Measurements from ENCODE around the gene CHST13.

Gene CHST13

GRCh38 chr3:126553284-126554084 lies 29.5 kb downstream of the CHST13 start:
- no peak overlapping the region for H3K9ac ChIP-seq (ENCODE audit: low read depth in 1 of 2, low read length in 2 of 2)
- H3K27ac ChIP-seq (ENCODE audit: low read depth, low read length) = no peak overlapping the region
- no peak overlapping the region for H3K4me3 ChIP-seq (ENCODE audit: low read depth in 1 of 2, low read length in 2 of 2)
- H3K36me3 ChIP-seq (ENCODE audit: control insufficient read depth in 1 of 2, insufficient read depth in 2 of 2, low read length in 2 of 2) = no peaks in the 10 kb centered on the region
- H3K27me3 ChIP-seq (ENCODE audit: control insufficient read depth in 1 of 2, insufficient read depth in 2 of 2, low read length in 2 of 2) = no peaks in the 10 kb centered on the region
- H3K9me3 ChIP-seq (ENCODE audit: control insufficient read depth in 1 of 2, low read length in 2 of 2) = no peaks in the 10 kb centered on the region
- no peaks in the 10 kb centered on the region for H3K4me1 ChIP-seq (ENCODE audit: control insufficient read depth in 1 of 2, insufficient read depth in 2 of 2, low read length in 2 of 2)

- Histone ChIP-seq H3K9me3 (ENCODE audit: control insufficient read depth in 1 of 2, low read length in 2 of 2) (no peaks in the 10 kb centered on the region), H3K27me3 (ENCODE audit: control insufficient read depth in 1 of 2, insufficient read depth in 2 of 2, low read length in 2 of 2) (no peaks in the 10 kb centered on the region), H3K9ac (ENCODE audit: low read depth in 1 of 2, low read length in 2 of 2) (no peak overlapping the region), H3K36me3 (ENCODE audit: control insufficient read depth in 1 of 2, insufficient read depth in 2 of 2, low read length in 2 of 2) (no peaks in the 10 kb centered on the region), H3K4me1 (ENCODE audit: control insufficient read depth in 1 of 2, insufficient read depth in 2 of 2, low read length in 2 of 2) (no peaks in the 10 kb centered on the region), H3K27ac (ENCODE audit: low read depth, low read length) (no peak overlapping the region), H3K4me3 (ENCODE audit: low read depth in 1 of 2, low read length in 2 of 2) (no peak overlapping the region)
Observed at GRCh38 chr3:126554560-126555525, 30.9 kb downstream of the CHST13 start.

GRCh38 chr3:126555795-126556636 lies 32.1 kb downstream of the CHST13 start:
- Histone ChIP-seq H3K4me1 (ENCODE audit: control insufficient read depth in 1 of 2, insufficient read depth in 2 of 2, low read length in 2 of 2) (no peaks in the 10 kb centered on the region), H3K9ac (ENCODE audit: low read depth in 1 of 2, low read length in 2 of 2) (no peak overlapping the region), H3K9me3 (ENCODE audit: control insufficient read depth in 1 of 2, low read length in 2 of 2) (no peaks in the 10 kb centered on the region), H3K27ac (ENCODE audit: low read depth, low read length) (no peak overlapping the region), H3K4me3 (ENCODE audit: low read depth in 1 of 2, low read length in 2 of 2) (no peak overlapping the region), H3K27me3 (ENCODE audit: control insufficient read depth in 1 of 2, insufficient read depth in 2 of 2, low read length in 2 of 2) (no peaks in the 10 kb centered on the region), H3K36me3 (ENCODE audit: control insufficient read depth in 1 of 2, insufficient read depth in 2 of 2, low read length in 2 of 2) (no peaks in the 10 kb centered on the region)

GRCh38 chr3:126556637-126557414 lies 32.9 kb downstream of the CHST13 start:
- no peaks in the 10 kb centered on the region for H3K9me3 ChIP-seq (ENCODE audit: control insufficient read depth in 1 of 2, low read length in 2 of 2)
- no peaks in the 10 kb centered on the region for H3K27me3 ChIP-seq (ENCODE audit: control insufficient read depth in 1 of 2, insufficient read depth in 2 of 2, low read length in 2 of 2)
- no peak overlapping the region for H3K9ac ChIP-seq (ENCODE audit: low read depth in 1 of 2, low read length in 2 of 2)
- H3K27ac ChIP-seq (ENCODE audit: low read depth, low read length) = no peak overlapping the region
- H3K4me1 ChIP-seq (ENCODE audit: control insufficient read depth in 1 of 2, insufficient read depth in 2 of 2, low read length in 2 of 2) = no peaks in the 10 kb centered on the region
- H3K36me3 ChIP-seq (ENCODE audit: control insufficient read depth in 1 of 2, insufficient read depth in 2 of 2, low read length in 2 of 2) = no peaks in the 10 kb centered on the region
- H3K4me3 ChIP-seq (ENCODE audit: low read depth in 1 of 2, low read length in 2 of 2) = no peak overlapping the region

DNA sequence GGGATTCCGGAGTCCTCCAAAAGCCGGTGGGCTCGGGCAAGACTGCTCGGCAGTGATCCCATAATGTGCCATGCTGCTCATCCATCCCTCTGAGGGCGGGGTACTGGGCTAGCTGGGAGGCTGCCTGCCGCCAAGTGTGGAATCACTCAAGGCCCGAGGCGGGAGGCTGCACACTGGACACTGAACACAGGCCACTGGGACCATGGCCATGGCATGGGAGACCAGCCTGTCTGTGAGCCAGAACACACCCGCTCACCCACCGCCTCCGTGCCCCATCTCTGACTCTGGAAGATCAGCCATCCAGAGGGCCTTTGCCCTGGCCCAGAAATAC lies 33.4 kb downstream of the CHST13 start:
- no peak overlapping the region for H3K27ac ChIP-seq (ENCODE audit: low read depth, low read length)
- H3K4me3 ChIP-seq (ENCODE audit: low read depth in 1 of 2, low read length in 2 of 2) = no peak overlapping the region
- H3K27me3 ChIP-seq (ENCODE audit: control insufficient read depth in 1 of 2, insufficient read depth in 2 of 2, low read length in 2 of 2) = no peaks in the 10 kb centered on the region

GRCh38 chr3:126557761-126558160 lies 33.8 kb downstream of the CHST13 start:
- Histone ChIP-seq H3K4me1 (ENCODE audit: control insufficient read depth in 1 of 2, insufficient read depth in 2 of 2, low read length in 2 of 2) (no peaks in the 10 kb centered on the region), H3K9me3 (ENCODE audit: control insufficient read depth in 1 of 2, low read length in 2 of 2) (no peaks in the 10 kb centered on the region), H3K9ac (ENCODE audit: low read depth in 1 of 2, low read length in 2 of 2) (no peak overlapping the region), H3K27me3 (ENCODE audit: control insufficient read depth in 1 of 2, insufficient read depth in 2 of 2, low read length in 2 of 2) (no peaks in the 10 kb centered on the region), H3K36me3 (ENCODE audit: control insufficient read depth in 1 of 2, insufficient read depth in 2 of 2, low read length in 2 of 2) (no peaks in the 10 kb centered on the region), H3K4me3 (ENCODE audit: low read depth in 1 of 2, low read length in 2 of 2) (no peak overlapping the region), H3K27ac (ENCODE audit: low read depth, low read length) (no peak overlapping the region)

More for the DNA sequence above, 33.4 kb downstream of the CHST13 start:
- no peak overlapping the region for H3K9ac ChIP-seq (ENCODE audit: low read depth in 1 of 2, low read length in 2 of 2)
- no peaks in the 10 kb centered on the region for H3K9me3 ChIP-seq (ENCODE audit: control insufficient read depth in 1 of 2, low read length in 2 of 2)
- no peaks in the 10 kb centered on the region for H3K36me3 ChIP-seq (ENCODE audit: control insufficient read depth in 1 of 2, insufficient read depth in 2 of 2, low read length in 2 of 2)
- no peaks in the 10 kb centered on the region for H3K4me1 ChIP-seq (ENCODE audit: control insufficient read depth in 1 of 2, insufficient read depth in 2 of 2, low read length in 2 of 2)

DNA sequence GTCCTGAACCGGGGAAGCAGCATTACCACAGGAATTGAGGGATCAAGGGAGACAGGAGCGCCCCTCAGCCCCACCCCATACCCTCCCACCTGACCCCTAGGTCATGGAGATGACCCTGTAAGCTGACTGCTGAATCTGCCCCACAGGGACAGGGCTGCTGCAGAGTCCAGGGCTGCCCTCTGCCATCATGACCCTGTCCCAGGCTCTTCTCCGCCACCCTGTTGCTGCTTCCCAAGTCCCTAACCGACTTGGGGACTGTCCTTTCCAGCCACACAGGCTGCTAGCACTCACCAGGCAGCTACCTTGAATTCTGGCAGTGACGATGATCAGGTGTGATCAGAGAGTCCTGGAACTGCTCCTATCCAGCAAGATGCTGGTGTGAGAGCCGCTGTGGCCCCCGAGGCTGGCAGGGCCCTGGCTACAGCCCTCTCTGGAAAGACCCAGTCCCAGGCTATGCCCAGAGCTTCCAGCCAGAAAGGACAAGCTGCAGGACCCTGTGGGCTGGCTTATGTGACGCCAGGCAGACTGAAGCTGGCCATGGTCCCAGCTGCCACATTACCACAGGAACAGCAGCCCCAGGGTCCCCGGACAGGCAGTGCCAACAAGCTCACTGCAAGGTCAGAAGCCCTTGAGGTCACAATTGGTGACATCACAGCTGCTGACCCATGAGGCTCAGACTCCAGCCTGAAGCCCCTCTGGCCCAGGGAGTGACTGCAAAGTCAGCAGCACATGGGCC lies 34.5 kb downstream of the CHST13 start, which contains the start of gene C3orf22:
C3orf22 (minus strand) TSS at position 597 of the 736 bp plus-strand sequence. CDS start 5,542 bp downstream, outside the sequence.
- Histone ChIP-seq H3K4me3 (ENCODE audit: low read depth in 1 of 2, low read length in 2 of 2) (no peak within 1 kb of the TSS), H3K27me3 (ENCODE audit: control insufficient read depth in 1 of 2, insufficient read depth in 2 of 2, low read length in 2 of 2) (no peaks in the 10 kb centered on the region), H3K9ac (ENCODE audit: low read depth in 1 of 2, low read length in 2 of 2) (no peak within 1 kb of the TSS), H3K4me1 (ENCODE audit: control insufficient read depth in 1 of 2, insufficient read depth in 2 of 2, low read length in 2 of 2) (no peaks in the 10 kb centered on the region), H3K9me3 (ENCODE audit: control insufficient read depth in 1 of 2, low read length in 2 of 2) (peaks cover 0 to 3% of the 10 kb centered on the region in 2 donors), H3K36me3 (ENCODE audit: control insufficient read depth in 1 of 2, insufficient read depth in 2 of 2, low read length in 2 of 2) (no peaks in the 10 kb centered on the region), H3K27ac (ENCODE audit: low read depth, low read length) (no peak within 1 kb of the TSS)

GRCh38 chr3:126562737-126563276 lies 38.9 kb downstream of the CHST13 start:
- Histone ChIP-seq H3K27me3 (ENCODE audit: control insufficient read depth in 1 of 2, insufficient read depth in 2 of 2, low read length in 2 of 2) (no peaks in the 10 kb centered on the region), H3K4me1 (ENCODE audit: control insufficient read depth in 1 of 2, insufficient read depth in 2 of 2, low read length in 2 of 2) (no peaks in the 10 kb centered on the region), H3K36me3 (ENCODE audit: control insufficient read depth in 1 of 2, insufficient read depth in 2 of 2, low read length in 2 of 2) (no peaks in the 10 kb centered on the region), H3K27ac (ENCODE audit: low read depth, low read length) (no peak overlapping the region), H3K4me3 (ENCODE audit: low read depth in 1 of 2, low read length in 2 of 2) (no peak overlapping the region), H3K9me3 (ENCODE audit: control insufficient read depth in 1 of 2, low read length in 2 of 2) (peaks cover 0 to 3% of the 10 kb centered on the region in 2 donors), H3K9ac (ENCODE audit: low read depth in 1 of 2, low read length in 2 of 2) (no peak overlapping the region)
